Gastroesophageal sphincter (tissue), 3 donors: Measurements from ENCODE around the gene WDR6.

Source experiments
- POLR2A ChIP-seq, 2 donors: fragments of 450-650 bp; IDR thresholded peaks; one replicate each; pipeline ENCODE4 v1.6.1; 2017; ENCODE audit warnings: antibody characterized with exemption in 2 of 2, mild to moderate bottlenecking in 2 of 2, moderate library complexity in 1 of 2
- POLR2AphosphoS5 ChIP-seq: sonication (generic); formaldehyde crosslinking; IDR thresholded peaks from one replicate; pipeline ENCODE4 v1.6.1; 2017; ENCODE audit warnings: antibody characterized with exemption
- TF ChIP-seq, protein P1 (sequence below), 4 experiments: fragments of 200-600 bp in 2 of 4; fragments of 450-650 bp in 2 of 4; sonication (generic) in 1 of 4; IDR thresholded peaks; one replicate each; pipeline ENCODE4 v1.5.1; 2017 to 2019; ENCODE audit warnings: antibody characterized with exemption in 4 of 4, mild to moderate bottlenecking in 2 of 4, moderate library complexity in 2 of 4

DNA sequence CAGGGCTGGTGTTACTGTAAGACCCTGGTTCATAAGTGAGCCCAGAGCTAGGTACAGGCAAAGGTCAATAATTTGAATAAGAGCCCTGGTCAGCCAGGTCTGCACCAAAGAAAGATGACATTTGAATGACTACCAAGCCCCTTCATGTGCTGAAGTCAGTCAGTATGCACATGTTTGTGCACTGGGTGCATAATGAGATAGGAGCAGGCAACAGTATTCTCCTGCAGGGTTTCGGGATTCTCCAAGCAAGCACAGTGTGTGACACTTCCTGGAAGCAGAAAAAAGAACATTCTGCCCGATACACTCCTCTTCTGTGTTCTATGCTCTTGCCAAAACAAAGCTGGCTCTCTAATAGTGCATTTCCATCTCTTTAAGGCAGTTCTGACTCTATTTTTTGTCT lies 27.5 kb downstream of the WDR6 start:
- TF ChIP-seq, protein P1, sequence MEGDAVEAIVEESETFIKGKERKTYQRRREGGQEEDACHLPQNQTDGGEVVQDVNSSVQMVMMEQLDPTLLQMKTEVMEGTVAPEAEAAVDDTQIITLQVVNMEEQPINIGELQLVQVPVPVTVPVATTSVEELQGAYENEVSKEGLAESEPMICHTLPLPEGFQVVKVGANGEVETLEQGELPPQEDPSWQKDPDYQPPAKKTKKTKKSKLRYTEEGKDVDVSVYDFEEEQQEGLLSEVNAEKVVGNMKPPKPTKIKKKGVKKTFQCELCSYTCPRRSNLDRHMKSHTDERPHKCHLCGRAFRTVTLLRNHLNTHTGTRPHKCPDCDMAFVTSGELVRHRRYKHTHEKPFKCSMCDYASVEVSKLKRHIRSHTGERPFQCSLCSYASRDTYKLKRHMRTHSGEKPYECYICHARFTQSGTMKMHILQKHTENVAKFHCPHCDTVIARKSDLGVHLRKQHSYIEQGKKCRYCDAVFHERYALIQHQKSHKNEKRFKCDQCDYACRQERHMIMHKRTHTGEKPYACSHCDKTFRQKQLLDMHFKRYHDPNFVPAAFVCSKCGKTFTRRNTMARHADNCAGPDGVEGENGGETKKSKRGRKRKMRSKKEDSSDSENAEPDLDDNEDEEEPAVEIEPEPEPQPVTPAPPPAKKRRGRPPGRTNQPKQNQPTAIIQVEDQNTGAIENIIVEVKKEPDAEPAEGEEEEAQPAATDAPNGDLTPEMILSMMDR (IDR thresholded peaks at IDR 0.05) = no peak
- no peak for TF ChIP-seq POLR2AphosphoS5
- TF ChIP-seq POLR2A (IDR thresholded peaks at IDR 0.05) = no peak
